GM12873 (cell line): Measurements from ENCODE around the gene LRRTM4.

Source experiments
- CTCF ChIP-seq: IDR thresholded peaks from 2 replicates; pipeline ENCODE4 v1.5.1; 2012; ENCODE audit warnings: low read depth, mild to moderate bottlenecking, moderate library complexity, low read length, control low read depth; ENCODE audit not compliant: insufficient read depth; ENCODE audit errors: missing control alignments

Gene LRRTM4

GRCh38 chr2:77149565-77149964 is 372.6 kb downstream of the LRRTM4 start:
- no peak for TF ChIP-seq CTCF

GRCh38 chr2:77147153-77147552 is 375.0 kb downstream of the LRRTM4 start:
- no peak for TF ChIP-seq CTCF

GRCh38 chr2:77144772-77145171 is 377.4 kb downstream of the LRRTM4 start:
- TF ChIP-seq CTCF, result no peak

GRCh38 chr2:77142141-77142540 is 380.0 kb downstream of the LRRTM4 start:
- TF ChIP-seq CTCF, result no peak

- TF ChIP-seq CTCF, result no peak
Measured at GRCh38 chr2:77127345-77127744, 394.8 kb downstream of the LRRTM4 start.

GRCh38 chr2:77121518-77121917 is 400.7 kb downstream of the LRRTM4 start:
- no peak for TF ChIP-seq CTCF

- TF ChIP-seq CTCF, result no peak
Measured at GRCh38 chr2:77119333-77119732, 402.8 kb downstream of the LRRTM4 start.

- TF ChIP-seq CTCF, result no peak
Measured at GRCh38 chr2:77108915-77109314, 413.3 kb downstream of the LRRTM4 start.
